T1000 (cell line): ENCODE results near the gene RPRD1B.
"Not testable (repeated sequence)": the region's sequence is repeated elsewhere in the genome, so short reads cannot be mapped to it uniquely, and the experiment has no call there.

Source experiments
- DNase-seq: peaks from one replicate; lab custom pipeline; 2025; ENCODE audit warnings: mixed read lengths; lab: John Stamatoyannopoulos, UW

Gene RPRD1B

GRCh38 chr20:38107386-38107785, 73.8 kb downstream of the RPRD1B start:
- not testable (repeated sequence) for DNase-seq

GRCh38 chr20:38107916-38108315, 74.4 kb downstream of the RPRD1B start:
- DNase-seq: not testable (repeated sequence)

DNA sequence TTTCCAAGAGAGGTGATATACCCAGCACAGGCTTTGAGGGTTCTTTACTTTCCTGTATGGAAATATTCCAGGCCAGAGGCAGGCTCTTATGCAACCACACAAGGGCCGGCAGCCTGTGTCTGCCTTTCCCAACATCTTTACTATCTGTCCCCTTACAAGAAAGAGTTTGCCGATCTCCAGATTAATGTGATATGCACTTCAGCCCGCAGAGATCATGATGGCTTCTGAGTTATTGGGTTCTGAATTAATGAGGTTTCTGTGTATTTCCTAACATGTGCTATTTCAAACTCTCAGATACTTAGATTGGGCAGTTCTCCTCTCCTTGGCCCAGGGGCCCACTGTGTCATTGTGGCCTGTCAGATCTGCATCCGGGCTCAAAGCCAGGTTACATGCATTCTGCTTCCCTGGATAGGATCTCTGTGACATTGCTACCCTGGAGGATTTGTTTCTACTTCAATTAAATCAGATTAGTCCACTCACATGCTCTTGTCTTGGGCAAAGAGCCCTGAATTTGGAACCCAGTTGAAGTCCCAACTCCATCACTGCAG, 75.0 kb downstream of the RPRD1B start:
- DNase-seq: no peak

DNA sequence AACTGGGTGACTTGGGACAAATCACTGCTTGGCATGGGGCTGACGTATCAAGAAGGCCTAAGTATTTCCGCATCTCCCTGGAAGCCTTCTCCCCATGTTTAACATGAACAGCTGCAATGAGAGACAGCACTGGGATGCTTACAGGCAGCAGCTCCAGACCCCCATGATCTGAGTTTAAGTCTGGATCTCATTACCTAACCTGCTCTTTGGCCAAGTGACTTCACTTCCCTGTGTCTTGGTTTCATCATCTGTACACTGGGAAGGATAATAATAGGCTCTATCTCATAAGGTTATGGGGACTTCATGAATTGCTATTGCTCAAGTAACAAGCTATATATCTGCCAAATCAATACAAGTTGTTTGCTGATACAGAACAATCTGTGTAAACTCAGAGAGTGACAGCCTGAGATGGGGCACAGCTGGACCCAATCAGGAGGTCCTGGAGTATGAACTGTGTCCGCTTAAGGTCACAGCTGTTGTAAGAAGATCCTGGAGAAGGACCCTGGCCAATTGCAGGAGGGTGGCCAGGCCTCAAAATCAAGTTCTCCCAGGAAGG, 75.5 kb downstream of the RPRD1B start:
- DNase-seq: no peak

- DNase-seq: peak; percentile 87
Measured at GRCh38 chr20:38109591-38110524, 76.3 kb downstream of the RPRD1B start.

- no peak for DNase-seq
Measured at GRCh38 chr20:38110525-38111178, 77.1 kb downstream of the RPRD1B start.

DNA sequence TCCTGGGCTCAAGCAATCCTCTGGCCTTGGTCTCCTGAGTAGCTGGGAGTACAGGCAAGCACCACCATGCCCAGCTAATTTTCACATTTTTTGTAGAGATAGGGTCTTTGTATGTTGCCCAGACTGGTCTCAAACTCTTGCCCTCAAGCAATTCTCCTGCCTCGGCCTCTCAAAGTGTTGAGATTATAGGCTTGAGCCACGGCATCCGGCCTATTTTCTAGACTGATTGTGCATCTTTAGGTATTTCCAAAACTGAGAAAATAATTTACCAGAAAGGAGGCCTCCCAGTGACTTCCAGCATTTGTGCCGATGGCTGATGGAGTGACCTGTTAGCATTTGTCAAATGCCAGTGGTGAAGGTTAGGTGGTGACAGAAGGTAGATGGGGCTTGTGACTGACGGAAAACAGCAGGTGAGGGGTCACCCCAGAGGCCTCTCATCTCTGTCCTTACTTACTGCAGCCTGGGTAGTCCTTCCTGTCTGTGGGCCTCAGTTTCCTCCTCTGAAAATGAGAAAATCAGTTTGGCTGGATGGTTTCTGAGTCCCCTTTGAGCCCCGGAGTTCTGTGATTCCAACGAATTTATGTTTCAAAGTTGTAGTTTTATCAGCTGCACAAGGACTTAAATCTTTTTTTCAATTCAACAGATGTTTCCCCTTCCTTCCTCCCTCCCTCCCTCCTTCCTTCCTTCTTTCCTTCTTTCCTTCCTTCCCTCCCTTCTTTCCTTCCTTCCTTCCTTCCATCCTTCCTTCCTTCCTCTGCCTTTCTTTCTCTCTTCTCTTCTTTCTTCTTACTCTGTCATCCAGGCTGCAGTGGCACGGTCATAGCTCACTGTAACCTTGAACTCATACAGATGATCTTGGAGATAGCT, 78.1 kb downstream of the RPRD1B start:
- DNase-seq: no peak

- no peak for DNase-seq
Measured at GRCh38 chr20:38112261-38112929, 78.8 kb downstream of the RPRD1B start.

DNA sequence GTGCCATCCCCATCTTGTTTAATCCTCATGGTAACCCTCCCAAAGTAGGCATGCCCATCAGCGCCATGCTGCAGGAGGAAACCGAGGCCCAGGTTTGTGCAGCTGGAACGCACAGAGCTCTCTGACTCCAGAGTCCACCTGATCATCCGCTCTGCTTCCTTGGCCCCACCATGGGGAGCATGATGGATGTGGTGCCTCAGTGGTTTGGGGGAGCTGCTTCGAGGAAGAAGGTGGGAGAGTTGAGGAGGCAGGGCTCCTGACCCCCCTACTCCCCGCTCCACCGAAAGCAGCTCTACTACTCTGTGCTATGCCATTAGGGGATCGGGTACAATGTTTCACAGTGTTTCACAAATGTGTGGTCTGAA, 79.4 kb downstream of the RPRD1B start:
- DNase-seq: no peak

DNA sequence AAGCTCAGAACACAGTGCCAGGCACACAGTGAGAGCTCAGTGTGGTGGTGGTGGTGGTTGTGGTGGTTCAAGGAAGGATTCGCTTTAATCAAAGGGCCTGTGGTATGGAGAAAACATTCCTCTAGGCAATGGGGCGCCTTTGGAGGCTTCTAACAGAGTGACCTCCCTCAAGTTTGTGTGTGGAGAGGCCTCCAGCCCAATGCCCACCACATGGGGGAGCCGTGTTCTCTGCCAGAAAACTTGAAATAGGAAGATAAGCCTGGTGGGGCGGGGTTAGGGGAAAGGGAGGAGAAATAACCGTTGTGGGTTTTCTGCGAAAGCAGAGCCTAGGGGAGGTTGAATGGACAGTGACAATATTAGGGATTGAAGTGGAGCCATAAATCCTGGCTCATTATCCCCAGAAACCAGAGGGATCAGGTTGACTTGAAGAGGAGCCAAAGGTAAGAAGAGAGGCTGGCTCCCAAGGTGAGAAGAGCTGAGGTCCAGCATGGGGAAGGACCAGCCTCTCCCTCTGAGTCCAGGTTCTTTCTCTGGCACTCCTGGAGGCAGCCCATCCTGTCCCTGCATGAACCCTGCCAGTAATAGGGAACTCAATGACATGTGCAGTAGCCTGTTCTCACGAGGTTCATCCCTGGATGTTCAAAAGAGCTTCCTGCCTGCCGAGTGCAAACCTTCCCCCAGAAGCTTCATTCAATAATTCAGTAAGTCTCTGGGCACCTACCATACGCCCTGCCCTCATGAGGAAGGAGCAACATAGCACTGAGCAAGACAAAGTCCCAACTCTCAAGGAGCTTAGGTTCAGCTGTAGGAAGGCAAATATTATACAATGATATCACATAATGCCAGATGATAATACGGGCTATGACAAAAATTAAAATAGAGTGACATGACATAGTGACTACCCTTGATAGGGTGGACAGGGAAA, 80.1 kb downstream of the RPRD1B start:
- no peak for DNase-seq

DNA sequence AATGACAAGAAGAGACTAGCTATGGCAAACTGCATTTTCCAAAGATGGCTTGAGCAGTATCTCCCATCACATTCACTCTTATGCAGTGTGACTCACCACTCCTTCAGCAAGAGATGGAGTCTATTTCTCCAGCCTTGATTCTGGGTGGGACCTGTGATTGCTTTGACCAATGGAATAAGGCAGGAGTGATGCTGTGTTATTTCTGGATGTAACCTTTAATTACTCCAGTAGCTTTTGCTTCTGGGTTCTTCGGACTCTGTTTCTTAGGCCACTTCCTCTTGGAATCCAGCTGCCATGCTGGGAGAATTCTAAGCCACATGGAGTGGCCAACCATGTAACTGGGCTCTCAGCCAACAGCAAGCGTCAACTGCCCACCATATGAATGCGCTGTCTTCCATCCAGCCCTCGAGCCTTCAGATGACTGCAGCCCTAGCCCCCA, 80.8 kb downstream of the RPRD1B start:
- DNase-seq: no peak

- DNase-seq: no peak
Measured at GRCh38 chr20:38115205-38115604, 81.7 kb downstream of the RPRD1B start.

GRCh38 chr20:38115896-38116295, 82.3 kb downstream of the RPRD1B start:
- no peak for DNase-seq

DNA sequence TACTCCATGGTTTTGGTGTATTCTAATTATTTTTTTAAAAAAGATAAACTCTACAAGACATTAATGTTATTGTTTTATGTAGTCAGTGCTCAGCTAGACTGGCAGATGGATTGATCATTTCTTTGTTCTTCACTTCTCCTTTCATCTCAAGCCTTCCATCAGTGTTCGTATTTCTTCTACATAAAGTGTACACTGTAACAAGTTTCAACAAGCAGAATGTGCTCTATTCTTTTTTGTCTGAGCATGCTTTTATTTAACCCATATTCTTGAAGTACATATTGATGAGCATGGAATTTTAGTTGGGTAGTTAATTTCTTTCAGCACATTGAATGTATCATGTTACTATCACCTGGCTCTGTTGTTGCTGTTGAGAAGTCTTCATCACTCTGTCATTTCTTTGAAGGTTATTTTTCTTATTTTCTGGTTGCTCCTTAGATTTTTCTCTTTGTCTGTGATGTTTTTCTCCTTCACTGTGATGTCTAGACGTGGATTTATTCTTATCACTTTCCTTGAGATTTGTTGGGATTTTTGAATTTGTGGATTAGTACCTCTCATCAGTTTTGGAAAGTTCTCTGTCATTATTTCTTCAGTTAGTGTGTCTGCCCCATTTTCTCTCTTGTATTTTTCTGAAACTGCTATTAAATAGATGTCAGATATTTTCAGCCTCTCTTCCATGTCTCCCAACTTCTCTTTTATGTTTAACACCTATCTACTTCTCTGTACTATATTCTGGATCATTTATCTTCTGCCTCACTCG, 83.0 kb downstream of the RPRD1B start:
- DNase-seq: no peak

- no peak for DNase-seq
Measured at GRCh38 chr20:38117205-38117604, 83.7 kb downstream of the RPRD1B start.

DNA sequence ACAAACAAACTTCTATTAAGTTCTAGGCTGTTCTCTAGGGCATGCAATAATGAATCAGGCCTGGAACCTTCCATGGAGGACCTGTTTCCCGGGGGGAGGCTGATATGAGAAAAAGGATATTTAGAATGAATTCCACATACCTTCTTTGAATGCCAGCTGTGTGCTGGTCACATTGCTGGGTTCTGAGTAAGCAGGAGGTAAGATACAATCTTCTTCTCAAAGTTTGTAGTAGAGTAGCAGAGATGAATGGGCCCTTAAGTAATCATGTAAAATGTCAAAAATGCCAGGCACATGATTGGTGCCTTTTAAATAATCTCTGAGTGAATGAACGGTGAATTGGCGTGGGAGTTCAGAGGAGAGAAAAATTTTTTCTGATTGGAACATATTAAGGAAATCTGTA, 84.1 kb downstream of the RPRD1B start:
- no peak for DNase-seq

DNA sequence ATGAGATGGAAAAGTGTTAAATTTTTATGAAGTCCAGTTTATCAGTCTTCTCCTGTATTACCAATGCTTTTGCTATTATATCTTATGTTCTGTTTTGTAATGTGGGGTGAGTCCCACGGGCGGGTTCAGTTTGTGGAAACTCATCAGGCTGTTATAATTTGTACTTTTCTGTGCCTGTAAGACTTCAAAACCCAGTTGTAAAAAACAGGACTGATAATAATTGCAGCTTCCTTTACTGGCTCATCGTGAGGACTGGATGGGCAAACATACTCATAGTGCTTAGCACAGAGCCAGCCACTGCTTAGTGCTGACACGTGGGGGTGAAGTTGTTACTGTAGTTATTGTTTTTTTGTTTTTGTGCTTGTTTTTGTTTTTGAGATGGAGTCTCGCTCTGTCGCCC, 85.9 kb downstream of the RPRD1B start:
- no peak for DNase-seq

DNA sequence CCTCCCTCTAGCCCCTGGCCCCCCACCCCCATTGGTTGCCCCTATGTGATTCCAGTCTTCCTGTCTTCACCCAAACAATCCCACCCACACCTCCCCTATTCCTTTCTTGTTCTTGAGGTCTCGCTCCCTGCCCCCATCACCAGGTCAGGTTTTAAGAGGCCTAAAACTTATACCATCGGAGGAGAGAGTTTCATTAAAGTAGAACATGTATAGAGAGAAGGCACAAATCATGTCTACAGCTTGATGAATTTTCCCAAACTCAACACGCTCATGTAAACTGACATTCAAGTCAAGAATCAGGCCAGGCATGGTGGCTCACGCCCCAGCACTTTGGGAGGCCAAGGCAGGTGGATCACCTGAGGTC, 87.1 kb downstream of the RPRD1B start:
- no peak for DNase-seq

DNA sequence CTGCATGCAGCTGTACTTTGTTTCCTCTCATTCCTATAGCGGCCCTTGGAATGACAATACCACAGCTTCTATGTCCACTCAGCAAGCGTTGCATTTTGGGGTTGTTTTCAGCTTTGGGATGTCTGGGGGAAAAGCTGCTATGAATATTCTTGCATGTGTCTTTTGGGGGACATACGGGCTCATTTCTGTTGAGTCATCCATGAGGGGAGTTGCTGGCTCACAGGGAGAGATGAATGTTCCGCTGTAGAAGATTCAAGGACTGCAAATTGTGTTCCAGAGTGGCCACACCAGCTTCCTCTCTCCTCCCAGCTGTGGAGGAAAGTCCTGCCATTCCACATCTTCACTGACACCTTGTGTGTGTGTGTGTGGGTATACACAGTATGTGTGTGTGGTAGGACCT, 88.2 kb downstream of the RPRD1B start:
- DNase-seq: no peak
